ENCODE measurements around the gene LEPR.
"Not testable (repeated sequence)": the region's sequence is repeated elsewhere in the genome, so short reads cannot be mapped to it uniquely, and the experiment has no call there.

LEPR gene

GRCh38 chr1:65377496-65378246, 42.8 kb upstream of the LEPR start:
- DNase-seq: no peak
- Histone ChIP-seq H2BK120ac (ENCODE audit: insufficient read depth, low read length, poor library complexity) (no peak overlapping the region), H3K4me2 (ENCODE audit: low read length) (no peak overlapping the region), H3K9ac (ENCODE audit: low read length) (peak overlapping the region; percentile 27), H3K36me3 (ENCODE audit: control insufficient read depth in 1 of 2, insufficient read depth in 2 of 2, low read length in 2 of 2) (peaks cover 0 to 2% of the 10 kb centered on the region in 2 experiments), H3K27ac (ENCODE audit: low read depth, low read length) (no peak overlapping the region), H3K4me1 (ENCODE audit: control insufficient read depth in 1 of 2, insufficient read depth in 2 of 2, low read length in 2 of 2) (no peaks in the 10 kb centered on the region), H4K12ac (ENCODE audit: low read depth, low read length) (no peak overlapping the region), H3K18ac (ENCODE audit: low read length) (no peak overlapping the region), H3K27me3 (ENCODE audit: insufficient read depth, low read length) (no peaks in the 10 kb centered on the region), H2AK5ac (ENCODE audit: low read length) (no peak overlapping the region), H3K4me3 (ENCODE audit: low read depth, low read length) (no peak overlapping the region), H3K4ac (ENCODE audit: low read depth, low read length) (no peak overlapping the region), H3K9me3 (ENCODE audit: insufficient read depth, low read depth, low read length) (no peaks in the 10 kb centered on the region), H3K14ac (ENCODE audit: low read length) (no peak overlapping the region), H2AFZ (ENCODE audit: insufficient read depth, low read length, poor library complexity) (no peak overlapping the region), H4K91ac (ENCODE audit: low read depth, low read length) (no peak overlapping the region), H3K23ac (ENCODE audit: low read length) (no peak overlapping the region), H3K79me2 (ENCODE audit: control insufficient read depth, insufficient read depth, low read length, poor library complexity) (no peaks in the 10 kb centered on the region), H3K79me1 (ENCODE audit: low read length) (no peaks in the 10 kb centered on the region), H2BK5ac (ENCODE audit: low read depth, low read length, poor library complexity) (no peak overlapping the region), H2BK12ac (ENCODE audit: low read length) (no peak overlapping the region), H4K8ac (ENCODE audit: low read depth, low read length) (no peak overlapping the region)
- WGBS (ENCODE audit: extremely low coverage, insufficient coverage, insufficient read length): no CpG with 5 or more reads among the region's 4 CpGs

GRCh38 chr1:65378247-65378946, 42.1 kb upstream of the LEPR start:
- H4K91ac ChIP-seq (ENCODE audit: low read depth, low read length): no peak overlapping the region
- no peaks in the 10 kb centered on the region for H3K79me1 ChIP-seq (ENCODE audit: low read length)
- no peaks in the 10 kb centered on the region for H3K27me3 ChIP-seq (ENCODE audit: insufficient read depth, low read length)
- no peak overlapping the region for H3K23ac ChIP-seq (ENCODE audit: low read length)
- no peak overlapping the region for H2BK12ac ChIP-seq (ENCODE audit: low read length)
- H3K4me2 ChIP-seq (ENCODE audit: low read length): no peak overlapping the region
- H4K12ac ChIP-seq (ENCODE audit: low read depth, low read length): no peak overlapping the region
- H3K14ac ChIP-seq (ENCODE audit: low read length): no peak overlapping the region
- H2AFZ ChIP-seq (ENCODE audit: insufficient read depth, low read length, poor library complexity): no peak overlapping the region
- no peak overlapping the region for H3K4me3 ChIP-seq (ENCODE audit: low read depth, low read length)
- H3K18ac ChIP-seq (ENCODE audit: low read length): no peak overlapping the region
- no peaks in the 10 kb centered on the region for H3K9me3 ChIP-seq (ENCODE audit: insufficient read depth, low read depth, low read length)
- WGBS (ENCODE audit: extremely low coverage, insufficient coverage, insufficient read length): no CpG with 5 or more reads among the region's 2 CpGs
- no peaks in the 10 kb centered on the region for H3K4me1 ChIP-seq (ENCODE audit: control insufficient read depth in 1 of 2, insufficient read depth in 2 of 2, low read length in 2 of 2)
- no peaks in the 10 kb centered on the region for H3K79me2 ChIP-seq (ENCODE audit: control insufficient read depth, insufficient read depth, low read length, poor library complexity)
- no peak for DNase-seq
- no peak overlapping the region for H2BK120ac ChIP-seq (ENCODE audit: insufficient read depth, low read length, poor library complexity)
- H3K36me3 ChIP-seq (ENCODE audit: control insufficient read depth in 1 of 2, insufficient read depth in 2 of 2, low read length in 2 of 2): peaks cover 2 to 4% of the 10 kb centered on the region in 2 experiments
- H4K8ac ChIP-seq (ENCODE audit: low read depth, low read length): no peak overlapping the region
- no peak overlapping the region for H3K4ac ChIP-seq (ENCODE audit: low read depth, low read length)
- H2AK5ac ChIP-seq (ENCODE audit: low read length): no peak overlapping the region
- no peak overlapping the region for H2BK5ac ChIP-seq (ENCODE audit: low read depth, low read length, poor library complexity)
- no peak overlapping the region for H3K27ac ChIP-seq (ENCODE audit: low read depth, low read length)
- no peak overlapping the region for H3K9ac ChIP-seq (ENCODE audit: low read length)

GRCh38 chr1:65384426-65384825, 36.0 kb upstream of the LEPR start:
- H3K27ac ChIP-seq (ENCODE audit: low read depth, low read length); H2BK120ac ChIP-seq (ENCODE audit: insufficient read depth, low read length, poor library complexity); DNase-seq; H3K9ac ChIP-seq (ENCODE audit: low read length); H4K91ac ChIP-seq (ENCODE audit: low read depth, low read length); H3K4me3 ChIP-seq (ENCODE audit: low read depth, low read length); H3K14ac ChIP-seq (ENCODE audit: low read length); H4K8ac ChIP-seq (ENCODE audit: low read depth, low read length); H4K12ac ChIP-seq (ENCODE audit: low read depth, low read length); H3K4me1 ChIP-seq (ENCODE audit: control insufficient read depth in 1 of 2, insufficient read depth in 2 of 2, low read length in 2 of 2); H3K23ac ChIP-seq (ENCODE audit: low read length); H2BK5ac ChIP-seq (ENCODE audit: low read depth, low read length, poor library complexity); H2AFZ ChIP-seq (ENCODE audit: insufficient read depth, low read length, poor library complexity); H3K79me2 ChIP-seq (ENCODE audit: control insufficient read depth, insufficient read depth, low read length, poor library complexity); H2AK5ac ChIP-seq (ENCODE audit: low read length); H3K79me1 ChIP-seq (ENCODE audit: low read length); H3K9me3 ChIP-seq (ENCODE audit: insufficient read depth, low read depth, low read length); H3K4me2 ChIP-seq (ENCODE audit: low read length); H2BK12ac ChIP-seq (ENCODE audit: low read length); H3K18ac ChIP-seq (ENCODE audit: low read length); H3K27me3 ChIP-seq (ENCODE audit: insufficient read depth, low read length); H3K4ac ChIP-seq (ENCODE audit: low read depth, low read length): not testable (repeated sequence)
- peaks cover 9 to 21% of the 10 kb centered on the region in 2 experiments for H3K36me3 ChIP-seq (ENCODE audit: control insufficient read depth in 1 of 2, insufficient read depth in 2 of 2, low read length in 2 of 2)
- WGBS (ENCODE audit: extremely low coverage, insufficient coverage, insufficient read length): no CpG with 5 or more reads among the region's 5 CpGs

DNA sequence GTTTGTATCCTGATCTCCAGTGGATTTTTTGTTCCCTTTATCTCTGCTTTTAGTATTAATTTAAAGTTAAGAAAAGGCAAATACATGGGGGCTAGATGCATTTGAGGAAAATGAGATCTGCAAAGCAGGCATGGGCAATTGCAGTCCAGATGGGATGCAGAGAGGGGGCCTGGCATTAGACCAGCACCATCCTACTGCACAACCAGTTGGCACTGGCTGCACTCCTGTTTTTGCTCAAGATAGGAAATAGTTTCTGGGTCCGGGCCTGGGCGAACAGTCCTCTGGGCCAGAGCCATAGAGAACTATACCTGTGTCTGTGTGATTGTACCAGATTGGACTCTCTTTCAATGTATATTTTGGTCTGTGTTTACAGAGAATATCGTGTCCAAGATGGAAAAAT, 34.0 kb upstream of the LEPR start:
- Histone ChIP-seq H2BK5ac (ENCODE audit: low read depth, low read length, poor library complexity) (no peak overlapping the region), H3K4ac (ENCODE audit: low read depth, low read length) (no peak overlapping the region), H4K8ac (ENCODE audit: low read depth, low read length) (no peak overlapping the region), H3K18ac (ENCODE audit: low read length) (no peak overlapping the region), H3K79me1 (ENCODE audit: low read length) (no peaks in the 10 kb centered on the region), H2AK5ac (ENCODE audit: low read length) (no peak overlapping the region), H4K12ac (ENCODE audit: low read depth, low read length) (no peak overlapping the region), H3K36me3 (ENCODE audit: control insufficient read depth in 1 of 2, insufficient read depth in 2 of 2, low read length in 2 of 2) (peaks cover 12 to 28% of the 10 kb centered on the region in 2 experiments), H2AFZ (ENCODE audit: insufficient read depth, low read length, poor library complexity) (no peak overlapping the region), H3K27ac (ENCODE audit: low read depth, low read length) (no peak overlapping the region), H3K79me2 (ENCODE audit: control insufficient read depth, insufficient read depth, low read length, poor library complexity) (no peaks in the 10 kb centered on the region), H3K4me3 (ENCODE audit: low read depth, low read length) (no peak overlapping the region), H3K4me1 (ENCODE audit: control insufficient read depth in 1 of 2, insufficient read depth in 2 of 2, low read length in 2 of 2) (no peaks in the 10 kb centered on the region), H3K23ac (ENCODE audit: low read length) (no peak overlapping the region), H3K9me3 (ENCODE audit: insufficient read depth, low read depth, low read length) (no peaks in the 10 kb centered on the region), H4K91ac (ENCODE audit: low read depth, low read length) (no peak overlapping the region), H3K14ac (ENCODE audit: low read length) (no peak overlapping the region), H3K9ac (ENCODE audit: low read length) (no peak overlapping the region), H3K27me3 (ENCODE audit: insufficient read depth, low read length) (no peaks in the 10 kb centered on the region), H2BK12ac (ENCODE audit: low read length) (no peak overlapping the region), H2BK120ac (ENCODE audit: insufficient read depth, low read length, poor library complexity) (no peak overlapping the region), H3K4me2 (ENCODE audit: low read length) (no peak overlapping the region)
- no CpG with 5 or more reads among the region's 3 CpGs for WGBS (ENCODE audit: extremely low coverage, insufficient coverage, insufficient read length)
- DNase-seq: no peak

Measured in trophoblast cell (in vitro differentiated cells and primary cell).